Panc1 (cell line): ENCODE measurements around the gene ZBTB7A. TPM values are rescaled to one million over a fixed set of nuclear protein-coding genes. Genes with fewer than 3 reads are reported as not detected.
A peak's percentile ranks its signal among the peaks of the same experiment; 100 is the strongest.

Experiments
- ATAC-seq: fragments of 200-7000 bp; cut with Tn5 transposase; 2 replicates; pipeline ENCODE4 v1.9.1; 2020; ENCODE audit warnings: mild to moderate bottlenecking, moderate library complexity
- BruUV-seq: library from RNA; stranded (reverse); fragments of 400-500 nt; replicated peaks from 2 replicates; lab custom pipeline; 2021; lab: Mats Ljungman, UMichigan
- CTCF ChIA-PET: fragments of 300-600 bp; sonication (Branson Sonifier 250); formaldehyde crosslinking; loops from one replicate; lab custom pipeline; 2022; ENCODE audit warnings: antibody characterized with exemption; lab: Charles Lee
- POLR2A ChIA-PET: fragments of 300-600 bp; sonication (Branson Sonifier 250); formaldehyde crosslinking; loops from one replicate; lab custom pipeline; 2022; ENCODE audit warnings: antibody characterized with exemption; lab: Charles Lee
- DNase-seq: peaks from one replicate; pipeline ENCODE4 v3.0.0-alpha.2; 2010; ENCODE audit warnings: low read depth, low spot score
- H3K27ac ChIP-seq: 2 replicates; pipeline ENCODE4 v1.5.1; 2011; ENCODE audit warnings: mild to moderate bottlenecking, low read length, inconsistent platforms
- H3K27me3 ChIP-seq: fragments of 200-500 bp; sonication (Bioruptor generic); 2 replicates; pipeline ENCODE4 v1.6.0; 2014; ENCODE audit warnings: low read length, inconsistent platforms; ENCODE audit not compliant: control insufficient read depth, insufficient read depth
- H3K36me3 ChIP-seq: fragments of 200-500 bp; sonication (Bioruptor generic); 2 replicates; pipeline ENCODE4 v1.5.1; 2014; ENCODE audit warnings: inconsistent platforms, mild to moderate bottlenecking, low read length, moderate library complexity; ENCODE audit not compliant: control insufficient read depth, insufficient read depth
- H3K4me1 ChIP-seq: 2 replicates; pipeline ENCODE4 v1.5.1; 2011; ENCODE audit warnings: inconsistent platforms, mild to moderate bottlenecking, low read length, moderate library complexity; ENCODE audit not compliant: control insufficient read depth, insufficient read depth
- H3K4me3 ChIP-seq, 2 experiments: 2 replicates each; pipeline ENCODE4 v1.5.1; 2011 to 2012; ENCODE audit warnings: low read depth in 2 of 2, low read length in 2 of 2, mild to moderate bottlenecking in 2 of 2, inconsistent platforms in 1 of 2, moderate library complexity in 1 of 2
- H3K9me3 ChIP-seq: fragments of 200-500 bp; sonication (Bioruptor generic); 2 replicates; pipeline ENCODE4 v1.5.1; 2014; ENCODE audit warnings: low read depth, mild to moderate bottlenecking, inconsistent platforms, low read length, moderate library complexity; ENCODE audit not compliant: control insufficient read depth, insufficient read depth
- CTCF ChIP-seq: fragments of 450-650 bp; IDR thresholded peaks from 2 replicates; pipeline ENCODE4 v1.5.1; 2017; ENCODE audit warnings: mild to moderate bottlenecking
- POLR2AphosphoS5 ChIP-seq: IDR thresholded peaks from 2 replicates; pipeline ENCODE4 v1.6.1; 2012; ENCODE audit warnings: mild to moderate bottlenecking, low read depth, low read length, moderate library complexity
- REST ChIP-seq, 2 experiments: IDR thresholded peaks; 2 replicates each; pipeline ENCODE4 v1.6.1; 2011 to 2012; ENCODE audit warnings: low read depth in 2 of 2, control low read depth in 1 of 2, low read length in 1 of 2, mild to moderate bottlenecking in 1 of 2, moderate library complexity in 1 of 2; ENCODE audit not compliant: insufficient read depth in 1 of 2
- SIN3A ChIP-seq: IDR thresholded peaks from 2 replicates; pipeline ENCODE4 v1.6.1; 2012; ENCODE audit warnings: low read depth, mild to moderate bottlenecking, low read length, moderate library complexity, borderline replicate concordance; ENCODE audit not compliant: insufficient read depth
- TCF7L2 ChIP-seq: IDR thresholded peaks from 2 replicates; pipeline ENCODE4 v1.6.1; 2011; ENCODE audit warnings: mild to moderate bottlenecking, low read depth, low read length, inconsistent platforms
- in situ Hi-C: cut with HindIII; loops from 2 replicates; pipeline ENCODE4 v1.10.0; 2016; ENCODE audit warnings: low sequenced_read_pairs, low pct_unique_long_range_greater_than_20kb
- intact Hi-C: fragments of 100-400 bp; cut with micrococcal nuclease; formaldehyde crosslinking; loops from one replicate; pipeline ENCODE4 v1.10.0; 2022; ENCODE audit not compliant: unreplicated experiment
- total RNA-seq: library from RNA; stranded (reverse); gene quantifications from one replicate; pipeline ENCODE4 v1.2.1, GENCODE V29; 2021; ENCODE audit not compliant: unreplicated experiment

Gene ZBTB7A
- total RNA-seq, 1 experiment from 2014 or later = 48.0 TPM

- CTCF ChIA-PET = no interaction called here
- in situ Hi-C loops (no loop called here), intact Hi-C loops (no loop called here)
- Histone ChIP-seq H3K27me3 (no peaks in the 10 kb centered on the region), H3K27ac (peak overlapping the region; percentile 77), H3K4me3 (peak overlapping the region; percentile 1 to 7; a peak in 1 of 4 replicates), H3K36me3 (no peaks in the 10 kb centered on the region; the same call in 1 of the 2 replicates), H3K9me3 (no peaks in the 10 kb centered on the region), H3K4me1 (peaks cover 37% of the 10 kb centered on the region)
- ATAC-seq = no peak
- no peak for DNase-seq
- no TSS peak for BruUV-seq
- POLR2A ChIA-PET = no interaction called here
- TF ChIP-seq TCF7L2 (no peak), SIN3A (no peak), POLR2AphosphoS5 (no peak), REST (IDR thresholded peaks at IDR 0.05; ENCODE audit: insufficient read depth in 1 of 2, low read depth in 2 of 2, low read length in 1 of 2) (no peak), CTCF (no peak)
Measured at GRCh38 chr19:4059453-4059871, 7.2 kb downstream of the ZBTB7A start.

- Histone ChIP-seq H3K4me1 (peaks cover 37% of the 10 kb centered on the region), H3K27me3 (no peaks in the 10 kb centered on the region), H3K36me3 (no peaks in the 10 kb centered on the region), H3K27ac (peak overlapping the region; percentile 77), H3K9me3 (no peaks in the 10 kb centered on the region), H3K4me3 (0 out of 4 replicates have a peak overlapping the region, but pooled peaks of 1 of the 2 experiments have one; percentile 1)
- in situ Hi-C loops (no loop called here), intact Hi-C loops (no loop called here)
- CTCF ChIA-PET = interaction anchor here (0.5 kb wide), 1 partner anchor 30 kb away, joined by 7 read pairs; no protein-coding TSS in a partner anchor
- DNase-seq (no peak), ATAC-seq (peak; percentile 10; the same call in 1 of the 2 replicates)
- BruUV-seq = no TSS peak
- TF ChIP-seq TCF7L2 = no peak
- TF ChIP-seq CTCF = no peak
- TF ChIP-seq REST (IDR thresholded peaks at IDR 0.05; ENCODE audit: insufficient read depth in 1 of 2, low read depth in 2 of 2, low read length in 1 of 2) = no peak
- TF ChIP-seq SIN3A = no peak
- no peak for TF ChIP-seq POLR2AphosphoS5
- POLR2A ChIA-PET = interaction anchor here (0.6 kb wide), 2 partner anchors 19 to 1439 kb away, joined by 6 to 7 read pairs; no protein-coding TSS in a partner anchor
Measured at GRCh38 chr19:4058693-4059452, 7.8 kb downstream of the ZBTB7A start.
